ENCODE results near the gene ALLC.

- TF ChIP-seq CTCF (conservative IDR thresholded peaks at IDR 0.05) = no peak
- no peak for TF ChIP-seq ZFX (IDR thresholded peaks at IDR 0.05)
Observed at GRCh38 chr2:3617198-3617890, 40.7 kb upstream of the ALLC start.

Measured in C4-2B (cell line).